B cell (primary cell): Measurements from ENCODE around the gene KRTAP2-4.
"Not testable (repeated sequence)": the region's sequence is repeated elsewhere in the genome, so short reads cannot be mapped to it uniquely, and the experiment has no call there.

ENCODE experiments used
- CTCF ChIP-seq: fragments of 200-600 bp; IDR thresholded peaks from one replicate; pipeline ENCODE4 v1.8.0; 2022; ENCODE audit warnings: antibody characterized with exemption, mild to moderate bottlenecking
- EZH2 ChIP-seq: IDR thresholded peaks from 2 replicates; pipeline ENCODE4 v1.6.1; 2012; ENCODE audit warnings: borderline replicate concordance, low read depth, mild to moderate bottlenecking, moderate library complexity, low read length; ENCODE audit not compliant: insufficient read depth, poor library complexity, severe bottlenecking

DNA sequence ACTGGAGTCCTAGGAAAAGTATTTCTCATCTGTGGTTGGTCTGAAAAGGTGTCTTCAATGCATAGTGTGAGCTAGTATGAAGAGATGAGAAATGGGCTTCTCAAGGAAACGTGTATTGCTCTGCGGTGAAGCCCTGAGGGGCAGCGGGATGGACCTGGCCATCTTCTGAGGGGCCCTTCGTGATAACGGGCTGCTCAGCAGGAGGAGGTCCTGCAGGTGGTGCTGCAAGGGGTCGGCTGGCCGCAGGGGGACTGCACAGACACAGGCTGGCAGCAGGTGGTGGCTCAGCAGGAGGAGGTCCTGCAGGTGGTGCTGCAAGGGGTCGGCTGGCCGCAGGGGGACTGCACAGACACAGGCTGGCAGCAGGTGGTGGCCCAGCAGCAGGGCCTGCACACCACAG is 11.1 kb downstream of the KRTAP2-4 start:
- TF ChIP-seq EZH2, CTCF: not testable (repeated sequence)
